GM12891 (cell line): ENCODE results near the gene FLAD1.

Experiments used
- PAX5 ChIP-seq: IDR thresholded peaks from 2 replicates; pipeline ENCODE4 v1.6.1; 2011; ENCODE audit warnings: low read length, moderate library complexity, mild to moderate bottlenecking; ENCODE audit not compliant: insufficient read depth, severe bottlenecking
- POLR2A ChIP-seq: IDR thresholded peaks from 2 replicates; pipeline ENCODE4 v1.6.1; 2011; ENCODE audit warnings: low read depth, low read length, control low read depth
- POLR2AphosphoS5 ChIP-seq: IDR thresholded peaks from 2 replicates; pipeline ENCODE4 v1.6.1; 2011; ENCODE audit warnings: low read depth, low read length, control low read depth
- POU2F2 ChIP-seq: IDR thresholded peaks from 2 replicates; pipeline ENCODE4 v1.6.1; 2011; ENCODE audit warnings: low read depth, mild to moderate bottlenecking, control low read depth, low read length, moderate library complexity
- SPI1 ChIP-seq: IDR thresholded peaks from 2 replicates; pipeline ENCODE4 v1.6.1; 2011; ENCODE audit warnings: low read depth, low read length, control low read depth
- TAF1 ChIP-seq: IDR thresholded peaks from 2 replicates; pipeline ENCODE4 v1.6.1; 2011; ENCODE audit warnings: low read depth, low read length, control low read depth

DNA sequence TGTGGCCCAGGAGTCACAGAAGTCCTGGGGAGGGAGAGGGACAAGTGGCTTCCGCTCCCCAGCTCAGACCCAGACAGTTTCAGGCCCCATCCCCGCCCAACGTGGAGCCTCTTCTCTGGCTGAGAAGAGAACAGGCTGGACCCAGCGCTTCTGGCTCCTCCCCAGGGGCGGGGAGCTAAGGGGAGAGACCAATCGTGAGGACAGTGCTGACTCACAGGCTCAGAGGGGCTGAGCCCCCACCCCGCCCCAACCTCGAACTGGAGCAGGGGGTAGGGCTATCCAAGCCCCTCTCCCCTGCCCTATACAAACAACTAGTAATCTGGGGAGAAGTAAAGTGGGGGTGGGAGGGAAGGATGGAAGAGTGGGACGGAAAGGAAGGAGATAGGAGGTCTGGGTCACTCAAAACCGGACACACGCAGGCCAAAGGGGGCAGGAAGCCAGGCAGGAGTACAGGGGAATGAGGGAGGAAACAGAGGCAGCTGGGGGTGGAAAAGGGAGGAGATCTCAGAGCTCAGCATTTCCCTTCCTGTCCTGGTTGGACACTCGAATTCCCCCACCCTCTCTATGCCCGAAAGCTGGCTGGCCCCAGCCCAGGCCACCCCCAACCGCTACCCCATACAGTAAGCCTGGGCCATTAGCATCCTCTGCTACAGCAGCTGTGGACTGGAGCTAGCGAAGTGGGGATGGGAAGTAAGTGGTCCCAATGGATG is 12.4 kb upstream of the FLAD1 start, which contains the start of gene SHC1:
- TF ChIP-seq POLR2A: no peak
- no peak for TF ChIP-seq POLR2AphosphoS5
- no peak for TF ChIP-seq TAF1
- no peak for TF ChIP-seq SPI1
- TF ChIP-seq PAX5: no peak
- no peak for TF ChIP-seq POU2F2
